ENCODE measurements around the gene ADAMTS8. TPM values are rescaled to one million over a fixed set of nuclear protein-coding genes. Genes with fewer than 3 reads are reported as not detected.

Gene ADAMTS8
- total and polyA plus RNA-seq, 10 of the 15 experiments (the other 5 are each of a cell fraction or from before 2014, with no cell fraction given), result not detected

DNA sequence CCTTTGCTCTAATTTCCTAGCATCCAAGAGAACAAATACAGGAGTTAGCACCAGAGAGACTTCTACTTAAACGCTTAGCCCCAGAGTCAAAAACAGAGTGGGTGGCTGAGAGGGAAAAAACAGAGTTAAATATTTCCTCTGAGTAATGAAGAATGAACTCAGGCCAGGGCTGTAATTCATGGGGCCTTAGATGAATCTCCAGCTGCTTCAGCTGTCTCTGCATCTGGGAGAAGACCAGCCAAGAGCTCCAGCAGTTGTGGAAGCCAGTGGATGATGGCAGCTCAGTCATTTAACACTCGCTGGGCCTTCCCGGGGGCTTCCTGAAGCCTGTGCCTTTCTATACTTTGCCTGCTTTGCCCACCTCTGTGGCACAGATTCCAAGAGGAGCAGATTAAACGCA is 14.3 kb upstream of the ADAMTS8 start (continued):
- TF ChIP-seq, protein P1, sequence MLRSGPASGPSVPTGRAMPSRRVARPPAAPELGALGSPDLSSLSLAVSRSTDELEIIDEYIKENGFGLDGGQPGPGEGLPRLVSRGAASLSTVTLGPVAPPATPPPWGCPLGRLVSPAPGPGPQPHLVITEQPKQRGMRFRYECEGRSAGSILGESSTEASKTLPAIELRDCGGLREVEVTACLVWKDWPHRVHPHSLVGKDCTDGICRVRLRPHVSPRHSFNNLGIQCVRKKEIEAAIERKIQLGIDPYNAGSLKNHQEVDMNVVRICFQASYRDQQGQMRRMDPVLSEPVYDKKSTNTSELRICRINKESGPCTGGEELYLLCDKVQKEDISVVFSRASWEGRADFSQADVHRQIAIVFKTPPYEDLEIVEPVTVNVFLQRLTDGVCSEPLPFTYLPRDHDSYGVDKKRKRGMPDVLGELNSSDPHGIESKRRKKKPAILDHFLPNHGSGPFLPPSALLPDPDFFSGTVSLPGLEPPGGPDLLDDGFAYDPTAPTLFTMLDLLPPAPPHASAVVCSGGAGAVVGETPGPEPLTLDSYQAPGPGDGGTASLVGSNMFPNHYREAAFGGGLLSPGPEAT (IDR thresholded peaks at IDR 0.05; ENCODE audit: low read depth), result no peak
- TF ChIP-seq EGR1 (IDR thresholded peaks at IDR 0.05; ENCODE audit: borderline replicate concordance in 1 of 2, low read depth in 2 of 2, low read length in 2 of 2) (no peak), TBL1XR1 (IDR thresholded peaks at IDR 0.05; ENCODE audit: low read depth, low read length) (no peak), ESRRA (IDR thresholded peaks at IDR 0.05; ENCODE audit: low read length) (no peak), ASH2L (IDR thresholded peaks at IDR 0.05; ENCODE audit: borderline replicate concordance, low read depth) (no peak)
- TF ChIP-seq, protein P2, sequence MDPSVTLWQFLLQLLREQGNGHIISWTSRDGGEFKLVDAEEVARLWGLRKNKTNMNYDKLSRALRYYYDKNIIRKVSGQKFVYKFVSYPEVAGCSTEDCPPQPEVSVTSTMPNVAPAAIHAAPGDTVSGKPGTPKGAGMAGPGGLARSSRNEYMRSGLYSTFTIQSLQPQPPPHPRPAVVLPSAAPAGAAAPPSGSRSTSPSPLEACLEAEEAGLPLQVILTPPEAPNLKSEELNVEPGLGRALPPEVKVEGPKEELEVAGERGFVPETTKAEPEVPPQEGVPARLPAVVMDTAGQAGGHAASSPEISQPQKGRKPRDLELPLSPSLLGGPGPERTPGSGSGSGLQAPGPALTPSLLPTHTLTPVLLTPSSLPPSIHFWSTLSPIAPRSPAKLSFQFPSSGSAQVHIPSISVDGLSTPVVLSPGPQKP (IDR thresholded peaks at IDR 0.05; ENCODE audit: low read depth, low read length), result no peak

DNA sequence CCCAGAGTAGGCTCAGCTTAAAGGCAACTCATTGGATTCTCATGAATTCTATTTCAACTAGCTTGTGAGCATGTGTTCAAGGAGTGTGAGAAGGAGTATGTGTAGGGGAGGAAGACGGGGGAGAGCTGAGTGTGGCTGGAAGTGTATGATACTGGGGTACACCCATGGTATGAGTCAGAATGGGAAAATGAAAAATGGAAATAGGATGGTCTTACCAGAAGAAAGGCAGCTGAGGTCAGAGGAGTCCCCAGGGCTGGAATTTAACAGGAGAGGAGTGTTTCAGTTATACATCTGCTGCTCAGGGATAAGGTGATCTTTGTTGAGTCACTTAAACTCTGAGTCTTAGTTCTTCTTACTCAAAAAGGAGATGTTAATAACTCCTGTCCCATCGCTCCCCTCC is 13.3 kb upstream of the ADAMTS8 start:
- ChIA-PET CTCF (interaction anchor here (0.6 to 3.1 kb wide), 5 partner anchors 8 to 421 kb away, joined by 4 to 21 read pairs (median 7); no protein-coding TSS in a partner anchor), RAD21 (ENCODE audit: unreplicated experiment) (interaction anchor here (0.9 to 1.4 kb wide), 4 partner anchors 11 to 427 kb away, joined by 3 to 4 read pairs (median 4); no protein-coding TSS in a partner anchor), POLR2A (no interaction called here), SMC1A (ENCODE audit: uncharacterized antibody, unreplicated experiment) (interaction anchor here (0.6 to 1.8 kb wide), 4 partner anchors 10 to 761 kb away, joined by 3 to 8 read pairs (median 5); no protein-coding TSS in a partner anchor)
- Histone ChIP-seq H3K27ac (ENCODE audit: control insufficient read depth, insufficient read depth) (no peak overlapping the region), H3K27me3 (replicated peaks in 1 of 2; ENCODE audit: control insufficient read depth in 2 of 2, insufficient read depth in 2 of 2, low read length in 1 of 2) (no peaks in the 10 kb centered on the region; a peak in 3 of 4 replicates), H3K4me1 (ENCODE audit: control insufficient read depth, insufficient read depth, low read length) (no peaks in the 10 kb centered on the region), H3K4me2 (ENCODE audit: control insufficient read depth, insufficient read depth) (no peak overlapping the region), H3K79me2 (ENCODE audit: control insufficient read depth, insufficient read depth, low read length) (no peaks in the 10 kb centered on the region), H3K9ac (ENCODE audit: control insufficient read depth, insufficient read depth, low read length) (no peak overlapping the region), H3K4me3 (no peak overlapping the region), H2AFZ (ENCODE audit: control insufficient read depth, low read depth, low read length) (no peak overlapping the region), H4K20me1 (ENCODE audit: control insufficient read depth, insufficient read depth) (no peaks in the 10 kb centered on the region; the same call in 1 of the 2 replicates), H3K9me3 (replicated peaks; ENCODE audit: control insufficient read depth, insufficient read depth, low read length) (no peaks in the 10 kb centered on the region), H3K36me3 (ENCODE audit: control insufficient read depth in 2 of 2, insufficient read depth in 2 of 2, low read length in 1 of 2) (no peaks in the 10 kb centered on the region)
- BruUV-seq (replicated peaks), result no TSS peak
- ATAC-seq (no peak), FAIRE-seq (no peak), DNase-seq (ENCODE audit: low read depth, low spot score) (no peak)
- no peak for TF ChIP-seq HCFC1 (IDR thresholded peaks at IDR 0.05; ENCODE audit: low read length)
- no peak for TF ChIP-seq TAF1 (IDR thresholded peaks at IDR 0.05; ENCODE audit: borderline replicate concordance, low read depth, low read length)
- no peak for TF ChIP-seq SUPT20H (IDR thresholded peaks at IDR 0.05; ENCODE audit: borderline replicate concordance, control insufficient read depth, low read depth, low read length)
- TF ChIP-seq BACH1 (IDR thresholded peaks at IDR 0.05; ENCODE audit: borderline replicate concordance), result no peak
- TF ChIP-seq EP300 (IDR thresholded peaks at IDR 0.05; ENCODE audit: borderline replicate concordance in 1 of 2, control insufficient read depth in 1 of 2, low read depth in 2 of 2, low read length in 2 of 2), result no peak
- TF ChIP-seq SP1 (IDR thresholded peaks at IDR 0.05; ENCODE audit: low read depth, low read length), result no peak
- intact Hi-C loops (cut with micrococcal nuclease; ENCODE audit: unreplicated experiment) (no loop called here), in situ Hi-C loops (cut with MboI) (no loop called here)
- 22% methylated on average over 2 of the region's 2 CpGs for WGBS (ENCODE audit: insufficient coverage, insufficient replicate concordance, low lambda C conversion rate, missing lambda C conversion rate)
